SK-N-MC (cell line): ENCODE measurements around the gene CLCN7.

Experiments
- EZH2 ChIP-seq: fragments of 200-600 bp; sonication (generic); IDR thresholded peaks from one replicate; pipeline ENCODE4 v1.6.1; 2017; ENCODE audit warnings: antibody characterized with exemption
- POLR2AphosphoS5 ChIP-seq: IDR thresholded peaks from 2 replicates; pipeline ENCODE4 v1.6.1; 2012; ENCODE audit warnings: mild to moderate bottlenecking, low read depth, low read length, borderline replicate concordance

DNA sequence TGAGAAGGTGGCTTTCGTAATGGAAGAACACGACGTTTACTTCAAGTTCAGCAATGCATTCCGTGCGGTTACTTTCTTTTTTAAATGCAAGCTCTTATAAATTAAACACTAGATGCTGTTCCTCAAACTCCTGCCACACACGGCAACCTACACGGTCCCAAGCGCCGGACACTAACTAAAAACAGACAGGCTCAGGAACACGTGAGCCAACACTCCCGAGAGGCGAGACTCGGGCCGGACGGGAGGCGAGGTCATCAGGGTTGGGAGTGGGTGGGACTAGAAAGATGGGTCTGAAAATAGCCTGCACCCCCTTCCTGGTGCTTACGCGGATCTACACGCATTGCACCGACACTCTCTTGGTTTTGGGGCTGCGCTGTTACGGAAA is 6.4 kb downstream of the CLCN7 start:
- no peak for TF ChIP-seq POLR2AphosphoS5
- no peak for TF ChIP-seq EZH2
